ENCODE measurements around the gene INPP5D. TPM values are rescaled to one million over a fixed set of nuclear protein-coding genes. Genes with fewer than 3 reads are reported as not detected.
A peak's percentile ranks its signal among the peaks of the same experiment; 100 is the strongest.

The INPP5D gene
- total RNA-seq, 1 experiment from 2014 or later: 12.7 TPM

- H3K14ac ChIP-seq (ENCODE audit: insufficient read depth, low read length): no peak overlapping the region; the same call in 1 of the 2 replicates
- no peak overlapping the region for H2BK15ac ChIP-seq (ENCODE audit: low read depth, low read length)
- Mint-ChIP-seq H3K36me3 (ENCODE audit: insufficient read depth in 1 of 3, low read depth in 3 of 3) (peaks cover 0 to 37% (median 0%) of the 10 kb centered on the region in 3 experiments; a peak in 3 of 7 replicates), H3K4me1 (peaks cover 7 to 18% of the 10 kb centered on the region in 2 experiments), H3K9me3 (no peaks in the 10 kb centered on the region), H3K4me3 (no peak overlapping the region), H3K27me3 (ENCODE audit: low read depth) (no peaks in the 10 kb centered on the region), H3K27ac (peak overlapping the region in 1 of 3 experiments; percentile 86; a peak in 2 of 7 replicates)
- no peak overlapping the region for H2BK12ac ChIP-seq (ENCODE audit: insufficient read length, low read depth, low read length)
- TF ChIP-seq CTCF (conservative IDR thresholded peaks at IDR 0.05): no peak
- no peak overlapping the region for H3K27ac ChIP-seq (ENCODE audit: insufficient read length, low read depth, low read length)
- no peak overlapping the region for H3K18ac ChIP-seq (ENCODE audit: insufficient read length, low read depth, low read length)
- no peak overlapping the region for H2AK5ac ChIP-seq (ENCODE audit: insufficient read length, low read length)
- H4K20me1 ChIP-seq (ENCODE audit: control insufficient read depth, insufficient read depth, insufficient read length): no peaks in the 10 kb centered on the region
- no peak overlapping the region for H2AFZ ChIP-seq (ENCODE audit: low read length)
- no peak overlapping the region for H4K91ac ChIP-seq (ENCODE audit: insufficient read length, low read depth, low read length)
- H4K5ac ChIP-seq (ENCODE audit: insufficient read length, low read depth, low read length): no peak overlapping the region
- H2BK20ac ChIP-seq (ENCODE audit: low read depth, low read length, poor library complexity, severe bottlenecking): no peak overlapping the region
- H3K79me2 ChIP-seq (ENCODE audit: insufficient read depth, low read length): no peaks in the 10 kb centered on the region
- H3K4ac ChIP-seq (ENCODE audit: low read depth, low read length): no peak overlapping the region
- no peaks in the 10 kb centered on the region for H3K9me3 ChIP-seq (ENCODE audit: control insufficient read depth, low read depth, low read length)
- no peak overlapping the region for H3K23ac ChIP-seq (ENCODE audit: insufficient read length, low read depth, low read length)
- no peak overlapping the region for H3K9ac ChIP-seq (ENCODE audit: extremely low read depth, insufficient read length, low read length)
- H4K8ac ChIP-seq (replicated peaks; ENCODE audit: insufficient read length, low read depth, low read length): no peak overlapping the region
- no peaks in the 10 kb centered on the region for H3K23me2 ChIP-seq (ENCODE audit: insufficient read length, low read depth, low read length, poor library complexity, severe bottlenecking)
- no CpG with 5 or more reads among the region's 18 CpGs for WGBS (ENCODE audit: extremely low coverage, insufficient read length, low lambda C conversion rate)
- H3K27me3 ChIP-seq (ENCODE audit: insufficient read depth, low read length): no peaks in the 10 kb centered on the region
- no peak overlapping the region for H2BK5ac ChIP-seq (ENCODE audit: insufficient read length, low read length)
- no peaks in the 10 kb centered on the region; the same call in 1 of the 2 replicates for H3K4me1 ChIP-seq (ENCODE audit: insufficient read depth, low read length)
- H3K56ac ChIP-seq (ENCODE audit: insufficient read length, low read depth, low read length): no peak overlapping the region
- H3K4me2 ChIP-seq (ENCODE audit: insufficient read depth, insufficient read length, low read length): no peak overlapping the region
- no peak overlapping the region for H2BK120ac ChIP-seq (ENCODE audit: low read depth, low read length, poor library complexity, severe bottlenecking)
- DNase-seq: no peak
- no peaks in the 10 kb centered on the region for H3K79me1 ChIP-seq (ENCODE audit: insufficient read depth, low read depth, low read length, poor library complexity, severe bottlenecking)
- no peak overlapping the region for H3T11ph ChIP-seq (ENCODE audit: low read length)
Observed at GRCh38 chr2:233163486-233164103, 103.5 kb downstream of the INPP5D start.
